ENCODE data around the gene HIGD1A. TPM values are rescaled to one million over a fixed set of nuclear protein-coding genes. Genes with fewer than 3 reads are reported as not detected.
A peak's percentile ranks its signal among the peaks of the same experiment; 100 is the strongest.

HIGD1A gene
- total and polyA plus RNA-seq, 5 donors from 2014 or later: 23.9 to 110 (median 88.0) TPM

DNA sequence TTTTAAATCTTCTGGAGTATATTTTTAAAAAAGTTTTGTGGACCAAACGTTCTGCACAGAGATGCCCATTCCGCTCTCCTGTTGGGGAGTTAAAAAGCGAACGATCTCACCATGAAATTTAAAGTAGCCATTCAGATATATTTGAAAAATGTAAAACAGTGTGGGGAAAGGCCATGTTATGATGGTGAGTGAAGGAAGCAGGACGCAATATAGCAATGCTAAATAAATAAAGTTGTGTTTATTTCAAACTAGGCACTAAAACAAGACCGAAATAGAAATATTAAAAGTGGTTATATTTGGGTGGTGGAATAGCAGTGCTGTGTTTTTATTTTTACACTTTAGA lies 30.9 kb downstream of the HIGD1A start:
- Mint-ChIP-seq H3K4me1 (peaks cover 8 to 18% (median 11%) of the 10 kb centered on the region in 4 donors), H3K36me3 (no peaks in the 10 kb centered on the region), H3K9me3 (peaks cover 0 to 1% (median 0%) of the 10 kb centered on the region in 7 donors), H3K27me3 (peaks cover 7% of the 10 kb centered on the region), H3K4me3 (peak overlapping the region; percentile 68 to 96 (median 86)), H3K27ac (peak overlapping the region; percentile 48 to 89 (median 74))
- peak overlapping the region; percentile 84 for H3K4me3 ChIP-seq (ENCODE audit: low read depth, low read length)
- H3K9me3 ChIP-seq (ENCODE audit: control insufficient read depth in 2 of 2, low read length in 2 of 2): no peaks in the 10 kb centered on the region
- H3K4me1 ChIP-seq (ENCODE audit: control insufficient read depth, insufficient read depth, low read length, poor library complexity, severe bottlenecking): peaks cover 14% of the 10 kb centered on the region
- DNase-seq: no peak
- H3K27me3 ChIP-seq (ENCODE audit: control insufficient read depth, insufficient read depth, low read length): no peaks in the 10 kb centered on the region
- no peak overlapping the region for H3K27ac ChIP-seq (ENCODE audit: insufficient read depth, low read length, poor library complexity, severe bottlenecking)
- no peaks in the 10 kb centered on the region for H3K36me3 ChIP-seq (ENCODE audit: control insufficient read depth, insufficient read depth, low read length)
- no peak for ATAC-seq (ENCODE audit: low read depth in 2 of 2)

DNA sequence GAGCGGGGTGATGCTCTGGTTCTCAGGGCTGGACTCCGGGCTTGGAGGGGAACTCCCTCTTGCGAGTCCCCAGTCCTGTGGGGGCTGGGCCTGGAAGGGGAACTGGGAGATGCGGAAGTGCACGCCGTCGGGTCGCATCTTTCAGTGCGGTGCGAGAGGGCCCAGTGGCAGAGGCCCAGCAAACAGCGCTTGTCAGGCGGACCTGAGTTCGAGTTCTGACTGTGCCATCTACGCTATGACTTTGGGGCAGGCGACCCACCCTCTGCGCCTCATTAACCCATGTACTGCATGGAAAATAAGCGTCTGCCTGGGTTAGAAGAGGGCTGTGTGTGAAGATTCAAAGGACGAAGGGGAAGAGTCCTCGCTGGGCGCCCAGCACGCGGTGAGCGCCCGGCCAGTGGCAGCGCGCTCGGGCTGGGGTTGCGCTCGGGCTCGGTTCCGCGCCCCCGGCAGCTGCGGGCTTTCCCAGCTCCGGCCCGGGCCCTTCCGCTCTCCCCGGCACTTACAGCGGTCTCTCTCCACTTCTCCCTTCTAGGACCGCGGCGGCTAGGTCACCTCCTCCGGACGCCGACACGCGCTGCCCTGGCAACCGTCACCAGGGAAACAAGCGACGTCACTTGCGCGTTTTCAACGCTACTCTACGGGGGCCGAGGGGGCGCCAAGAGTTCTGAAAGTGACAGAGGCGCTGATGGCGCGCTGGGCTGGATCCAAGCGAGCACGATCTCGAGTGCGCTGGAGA lies 31.5 kb downstream of the HIGD1A start, which contains the start of gene CCDC13:
CCDC13 (minus strand) TSS at position 584 of the 739 bp plus-strand sequence. CDS start 14,908 bp downstream, outside the sequence.
- Mint-ChIP-seq H3K9me3 (peaks cover 0 to 1% (median 0%) of the 10 kb centered on the region in 7 donors), H3K4me1 (peaks cover 8 to 18% (median 10%) of the 10 kb centered on the region in 4 donors), H3K36me3 (no peaks in the 10 kb centered on the region), H3K4me3 (peak within 1 kb of the TSS; percentile 68 to 96 (median 86)), H3K27ac (peak within 1 kb of the TSS; percentile 48 to 89 (median 74)), H3K27me3 (peaks cover 7% of the 10 kb centered on the region)
- peak; percentile 79 to 87 for ATAC-seq (ENCODE audit: low read depth in 2 of 2)
- peak within 1 kb of the TSS; percentile 84 for H3K4me3 ChIP-seq (ENCODE audit: low read depth, low read length)
- H3K36me3 ChIP-seq (ENCODE audit: control insufficient read depth, insufficient read depth, low read length): no peaks in the 10 kb centered on the region
- H3K27me3 ChIP-seq (ENCODE audit: control insufficient read depth, insufficient read depth, low read length): no peaks in the 10 kb centered on the region
- peaks cover 14% of the 10 kb centered on the region for H3K4me1 ChIP-seq (ENCODE audit: control insufficient read depth, insufficient read depth, low read length, poor library complexity, severe bottlenecking)
- no peak within 1 kb of the TSS for H3K27ac ChIP-seq (ENCODE audit: insufficient read depth, low read length, poor library complexity, severe bottlenecking)
- H3K9me3 ChIP-seq (ENCODE audit: control insufficient read depth in 2 of 2, low read length in 2 of 2): no peaks in the 10 kb centered on the region
- peak; percentile 68 to 92 (median 77) for DNase-seq

DNA sequence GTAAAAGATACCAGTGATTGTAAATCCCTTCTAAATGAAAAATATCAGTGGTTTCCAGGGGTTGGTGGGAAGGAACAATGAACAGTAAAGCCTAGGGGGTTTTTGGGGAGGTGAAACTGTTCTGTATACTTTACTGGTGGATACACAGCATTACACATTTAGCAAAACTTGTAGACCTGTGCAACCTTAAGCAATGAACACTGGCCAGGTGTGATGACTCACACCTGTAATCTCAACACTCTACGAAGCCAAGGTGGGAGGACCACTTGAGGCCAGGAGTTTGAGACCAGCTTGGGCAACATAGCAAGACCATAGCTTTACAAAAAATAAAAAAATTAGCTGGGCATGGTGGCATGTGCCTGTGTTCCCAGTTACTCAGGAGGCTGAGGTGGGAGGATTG lies 33.0 kb downstream of the HIGD1A start:
- ATAC-seq (ENCODE audit: low read depth in 2 of 2) (no peak), DNase-seq (no peak)
- Mint-ChIP-seq H3K27me3 (peaks cover 7% of the 10 kb centered on the region), H3K27ac (no peak overlapping the region), H3K4me1 (peaks cover 8 to 18% (median 10%) of the 10 kb centered on the region in 4 donors), H3K4me3 (peak overlapping the region in 1 of 4 donors; percentile 44), H3K9me3 (peaks cover 0 to 1% (median 0%) of the 10 kb centered on the region in 7 donors), H3K36me3 (no peaks in the 10 kb centered on the region)
- H3K36me3 ChIP-seq (ENCODE audit: control insufficient read depth, insufficient read depth, low read length): no peaks in the 10 kb centered on the region
- no peak overlapping the region for H3K27ac ChIP-seq (ENCODE audit: insufficient read depth, low read length, poor library complexity, severe bottlenecking)
- H3K4me3 ChIP-seq (ENCODE audit: low read depth, low read length): no peak overlapping the region
- no peaks in the 10 kb centered on the region for H3K9me3 ChIP-seq (ENCODE audit: control insufficient read depth in 2 of 2, low read length in 2 of 2)
- H3K27me3 ChIP-seq (ENCODE audit: control insufficient read depth, insufficient read depth, low read length): no peaks in the 10 kb centered on the region
- H3K4me1 ChIP-seq (ENCODE audit: control insufficient read depth, insufficient read depth, low read length, poor library complexity, severe bottlenecking): peaks cover 14% of the 10 kb centered on the region

DNA sequence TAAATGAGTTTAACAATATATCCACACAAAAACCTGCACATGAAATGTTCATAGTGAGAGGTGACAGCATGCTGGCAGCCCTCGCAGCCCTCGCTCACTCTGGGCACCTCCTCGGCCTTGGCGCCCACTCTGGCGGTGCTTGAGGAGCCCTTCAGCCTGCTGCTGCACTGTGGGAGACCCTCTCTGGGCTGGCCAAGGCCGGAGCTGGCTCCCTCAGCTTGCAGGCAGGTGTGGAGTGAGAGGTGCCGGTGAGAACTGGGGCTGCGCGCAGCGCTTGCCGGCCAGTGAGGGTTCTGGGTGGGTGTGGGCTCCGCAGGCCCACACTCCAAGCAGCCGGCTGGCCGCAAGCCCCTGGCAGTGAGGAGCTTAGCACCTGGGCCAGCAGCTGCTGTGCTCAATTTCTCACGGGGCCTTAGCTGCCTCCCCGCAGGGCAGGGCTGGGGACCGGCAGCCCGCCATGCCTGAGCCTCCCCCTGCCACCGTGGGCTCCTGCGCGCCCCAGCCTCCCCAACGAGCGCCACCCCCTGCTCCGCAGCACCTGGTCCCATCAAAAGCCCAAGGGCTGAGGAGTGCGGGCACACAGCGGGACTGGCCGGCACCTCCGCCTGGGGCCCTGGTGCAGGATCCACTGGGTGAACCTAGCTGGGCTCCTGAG lies 34.7 kb downstream of the HIGD1A start:
- peaks cover 14% of the 10 kb centered on the region for H3K4me1 ChIP-seq (ENCODE audit: control insufficient read depth, insufficient read depth, low read length, poor library complexity, severe bottlenecking)
- peaks cover 0 to 1% (median 0%) of the 10 kb centered on the region in 7 donors for H3K9me3 Mint-ChIP-seq
- H3K4me3 ChIP-seq (ENCODE audit: low read depth, low read length): no peak overlapping the region
- H3K27ac ChIP-seq (ENCODE audit: insufficient read depth, low read length, poor library complexity, severe bottlenecking): no peak overlapping the region
- no peaks in the 10 kb centered on the region for H3K36me3 Mint-ChIP-seq
- H3K9me3 ChIP-seq (ENCODE audit: control insufficient read depth in 2 of 2, low read length in 2 of 2): no peaks in the 10 kb centered on the region
- peaks cover 8 to 18% (median 10%) of the 10 kb centered on the region in 4 donors for H3K4me1 Mint-ChIP-seq
- no peaks in the 10 kb centered on the region for H3K27me3 ChIP-seq (ENCODE audit: control insufficient read depth, insufficient read depth, low read length)
- no peaks in the 10 kb centered on the region for H3K36me3 ChIP-seq (ENCODE audit: control insufficient read depth, insufficient read depth, low read length)
- no peak overlapping the region for H3K27ac Mint-ChIP-seq
- ATAC-seq (ENCODE audit: low read depth in 2 of 2) (no peak), DNase-seq (no peak)
- H3K4me3 Mint-ChIP-seq: no peak overlapping the region
- peaks cover 7% of the 10 kb centered on the region for H3K27me3 Mint-ChIP-seq

DNA sequence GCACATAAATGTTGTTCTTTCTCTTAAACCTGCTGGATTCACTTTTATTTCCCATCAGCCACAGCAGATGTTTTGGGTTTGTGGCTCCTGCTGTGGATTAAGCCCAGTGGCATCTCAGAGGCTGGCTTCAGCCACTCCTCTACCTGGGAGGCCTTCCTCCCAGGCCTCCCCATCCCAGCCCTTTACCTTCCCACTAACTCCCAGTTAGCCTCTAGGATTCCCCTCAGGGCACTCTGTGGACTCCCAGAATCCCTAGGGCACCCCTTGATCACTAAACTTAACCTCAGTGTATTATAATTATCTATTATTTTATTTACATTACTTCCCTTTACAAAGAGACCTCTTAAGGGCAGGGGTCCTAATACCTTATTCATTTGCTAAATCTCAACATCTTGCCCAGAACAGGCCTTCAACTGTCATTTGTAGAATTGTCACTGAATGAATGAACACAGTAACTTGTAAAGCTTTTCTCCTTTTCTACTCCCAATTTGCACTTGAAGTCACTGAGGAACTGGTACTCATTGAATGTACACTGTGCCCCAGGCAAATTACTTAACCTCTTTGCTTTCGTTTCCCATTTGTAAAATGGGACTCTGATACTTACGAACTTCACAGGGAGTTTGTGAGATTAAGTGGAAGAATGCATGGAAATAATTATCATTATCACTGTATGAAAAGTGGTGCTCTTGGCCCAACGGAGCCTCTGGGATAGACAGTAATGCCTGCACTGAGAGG lies 39.6 kb downstream of the HIGD1A start:
- DNase-seq (no peak), ATAC-seq (ENCODE audit: low read depth in 2 of 2) (no peak)
- no peaks in the 10 kb centered on the region for H3K36me3 ChIP-seq (ENCODE audit: control insufficient read depth, insufficient read depth, low read length)
- H3K9me3 ChIP-seq (ENCODE audit: control insufficient read depth in 2 of 2, low read length in 2 of 2): no peaks in the 10 kb centered on the region
- Mint-ChIP-seq H3K36me3 (no peaks in the 10 kb centered on the region), H3K4me3 (no peak overlapping the region), H3K27ac (no peak overlapping the region), H3K9me3 (no peaks in the 10 kb centered on the region), H3K27me3 (peaks cover 1% of the 10 kb centered on the region), H3K4me1 (no peaks in the 10 kb centered on the region)
- H3K27me3 ChIP-seq (ENCODE audit: control insufficient read depth, insufficient read depth, low read length): peaks cover 5% of the 10 kb centered on the region
- H3K4me3 ChIP-seq (ENCODE audit: low read depth, low read length): no peak overlapping the region
- no peaks in the 10 kb centered on the region for H3K4me1 ChIP-seq (ENCODE audit: control insufficient read depth, insufficient read depth, low read length, poor library complexity, severe bottlenecking)
- H3K27ac ChIP-seq (ENCODE audit: insufficient read depth, low read length, poor library complexity, severe bottlenecking): no peak overlapping the region

DNA sequence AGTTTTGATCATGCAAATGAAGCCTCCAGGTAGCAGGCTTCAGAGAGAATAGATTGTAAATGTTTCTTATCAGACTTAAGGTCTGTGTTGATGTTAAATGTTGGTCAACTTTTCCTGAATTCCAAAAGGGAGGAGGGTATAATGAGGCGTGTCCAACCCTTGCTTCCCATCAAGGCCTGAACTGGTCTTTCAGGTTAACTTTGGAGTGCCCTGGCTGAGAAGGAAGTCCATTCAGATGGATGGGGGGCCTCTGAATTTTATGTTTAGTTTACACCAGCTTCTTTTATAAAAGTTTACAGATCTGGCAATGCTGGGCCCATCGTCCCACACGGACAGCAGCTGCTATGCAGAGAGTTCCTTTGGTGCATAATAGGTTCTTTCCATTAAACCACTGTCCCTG lies 40.2 kb downstream of the HIGD1A start:
- H3K27me3 Mint-ChIP-seq: peaks cover 4% of the 10 kb centered on the region
- ATAC-seq (ENCODE audit: low read depth in 2 of 2): no peak
- Histone ChIP-seq H3K9me3 (ENCODE audit: control insufficient read depth in 2 of 2, low read length in 2 of 2) (no peaks in the 10 kb centered on the region), H3K4me1 (ENCODE audit: control insufficient read depth, insufficient read depth, low read length, poor library complexity, severe bottlenecking) (no peaks in the 10 kb centered on the region), H3K27ac (ENCODE audit: insufficient read depth, low read length, poor library complexity, severe bottlenecking) (no peak overlapping the region), H3K36me3 (ENCODE audit: control insufficient read depth, insufficient read depth, low read length) (no peaks in the 10 kb centered on the region), H3K27me3 (ENCODE audit: control insufficient read depth, insufficient read depth, low read length) (peaks cover 5% of the 10 kb centered on the region), H3K4me3 (ENCODE audit: low read depth, low read length) (no peak overlapping the region)
- H3K4me1 Mint-ChIP-seq: no peaks in the 10 kb centered on the region
- H3K4me3 Mint-ChIP-seq: no peak overlapping the region
- no peak overlapping the region for H3K27ac Mint-ChIP-seq
- no peaks in the 10 kb centered on the region for H3K9me3 Mint-ChIP-seq
- no peaks in the 10 kb centered on the region for H3K36me3 Mint-ChIP-seq
- DNase-seq: no peak

DNA sequence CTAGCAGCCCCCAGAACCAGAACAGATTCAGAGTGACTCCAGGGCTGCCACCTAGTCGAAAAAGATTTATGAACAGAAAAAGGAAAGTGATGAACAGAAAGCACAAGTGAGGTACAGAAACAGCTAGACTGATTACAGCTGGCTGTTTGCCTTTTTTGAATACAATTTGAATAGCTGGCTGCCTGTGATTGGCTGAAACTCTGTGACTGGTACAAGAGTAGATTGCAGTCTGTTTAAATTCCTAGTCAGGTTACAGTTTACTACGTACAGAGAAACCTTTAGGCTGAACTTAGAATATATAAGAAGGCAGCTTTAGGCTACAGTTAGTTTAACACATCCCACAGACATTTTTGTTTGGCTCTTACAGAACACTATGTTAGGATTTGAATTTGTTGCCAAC lies 41.3 kb downstream of the HIGD1A start:
- H3K9me3 Mint-ChIP-seq: no peaks in the 10 kb centered on the region
- no peak overlapping the region for H3K4me3 Mint-ChIP-seq
- H3K4me1 Mint-ChIP-seq: peaks cover 0 to 2% (median 0%) of the 10 kb centered on the region in 4 donors
- peaks cover 5% of the 10 kb centered on the region for H3K27me3 ChIP-seq (ENCODE audit: control insufficient read depth, insufficient read depth, low read length)
- no peaks in the 10 kb centered on the region for H3K36me3 Mint-ChIP-seq
- no peaks in the 10 kb centered on the region for H3K36me3 ChIP-seq (ENCODE audit: control insufficient read depth, insufficient read depth, low read length)
- H3K27ac Mint-ChIP-seq: no peak overlapping the region
- no peaks in the 10 kb centered on the region for H3K4me1 ChIP-seq (ENCODE audit: control insufficient read depth, insufficient read depth, low read length, poor library complexity, severe bottlenecking)
- H3K4me3 ChIP-seq (ENCODE audit: low read depth, low read length): no peak overlapping the region
- H3K27me3 Mint-ChIP-seq: peaks cover 14% of the 10 kb centered on the region
- DNase-seq (no peak), ATAC-seq (ENCODE audit: low read depth in 2 of 2) (no peak)
- H3K27ac ChIP-seq (ENCODE audit: insufficient read depth, low read length, poor library complexity, severe bottlenecking): no peak overlapping the region
- no peaks in the 10 kb centered on the region for H3K9me3 ChIP-seq (ENCODE audit: control insufficient read depth in 2 of 2, low read length in 2 of 2)

Data from CD4-positive, CD25-positive, alpha-beta regulatory T cell (primary cell).